ENCODE data around the gene GLIS2. TPM values are rescaled to one million over a fixed set of nuclear protein-coding genes. Genes with fewer than 3 reads are reported as not detected.

Gene GLIS2
- total and polyA plus RNA-seq, 2 of the 4 experiments (the other 2 are of a cell fraction): 0.36 to 8.4 TPM

- Histone ChIP-seq H3K56ac (ENCODE audit: extremely low read depth, insufficient read depth, low read length) (no peak overlapping the region), H2AK9ac (replicated peaks; ENCODE audit: low read depth, low read length, poor library complexity) (no peak overlapping the region), H3K4ac (ENCODE audit: low read depth, low read length) (no peak overlapping the region), H2AFZ (replicated peaks; ENCODE audit: low read length, poor library complexity) (no peak overlapping the region), H3K4me3 (ENCODE audit: insufficient read depth, low read depth, low read length) (no peak overlapping the region), H3K18ac (ENCODE audit: low read depth, low read length) (no peak overlapping the region), H3K23ac (ENCODE audit: low read depth, low read length) (no peak overlapping the region), H2BK15ac (ENCODE audit: low read depth, low read length) (no peak overlapping the region), H2AK5ac (ENCODE audit: low read depth, low read length) (no peak overlapping the region), H3K14ac (replicated peaks; ENCODE audit: low read depth, low read length) (no peak overlapping the region), H2BK5ac (ENCODE audit: low read depth, low read length, poor library complexity, severe bottlenecking) (no peak overlapping the region), H3K27ac (ENCODE audit: insufficient read depth, low read length) (no peak overlapping the region), H3K9me1 (ENCODE audit: insufficient read depth, low read length) (no peaks in the 10 kb centered on the region), H3K36me3 (ENCODE audit: control insufficient read depth, insufficient read depth, low read length) (peaks cover 44% of the 10 kb centered on the region), H3K9me3 (ENCODE audit: control insufficient read depth, insufficient read depth, low read length) (no peaks in the 10 kb centered on the region), H3K4me1 (ENCODE audit: control insufficient read depth, insufficient read depth, low read length) (peaks cover 7% of the 10 kb centered on the region; the same call in 1 of the 2 replicates), H2BK20ac (ENCODE audit: low read depth, low read length) (no peak overlapping the region), H3K27me3 (ENCODE audit: control insufficient read depth, insufficient read depth, low read length) (no peaks in the 10 kb centered on the region), H3K9ac (ENCODE audit: low read depth, low read length) (no peak overlapping the region), H2BK120ac (ENCODE audit: low read depth, low read length) (no peak overlapping the region), H3K4me2 (ENCODE audit: low read depth, low read length) (no peak overlapping the region), H4K20me1 (ENCODE audit: insufficient read depth, low read length) (peaks cover 47% of the 10 kb centered on the region), H4K91ac (ENCODE audit: insufficient read depth, low read depth, low read length) (no peak overlapping the region), H4K5ac (ENCODE audit: low read depth, low read length) (no peak overlapping the region), H3K79me1 (ENCODE audit: low read depth in 1 of 2, low read length in 2 of 2) (peaks cover 17 to 58% of the 10 kb centered on the region in 2 experiments), H4K8ac (ENCODE audit: low read depth in 2 of 2, low read length in 2 of 2) (no peak overlapping the region)
- 88% methylated on average over 7 of the region's 12 CpGs; no CpG with 5 or more reads in 1 of the 2 experiments for WGBS, 2 experiments (ENCODE audit: extremely low coverage in 2 of 2, insufficient read length in 1 of 2)
- TF ChIP-seq CHD1 (IDR thresholded peaks at IDR 0.05; ENCODE audit: low read depth, low read length) (no peak), RFX5 (IDR thresholded peaks at IDR 0.05; ENCODE audit: low read depth, low read length) (no peak), RAD21 (IDR thresholded peaks at IDR 0.05; ENCODE audit: low read length) (no peak), MAZ (IDR thresholded peaks at IDR 0.05; ENCODE audit: borderline replicate concordance, low read depth, low read length) (no peak), SMC3 (IDR thresholded peaks at IDR 0.05; ENCODE audit: low read depth, low read length) (no peak), RCOR1 (IDR thresholded peaks at IDR 0.05; ENCODE audit: insufficient replicate concordance, low read length) (no peak), MXI1 (IDR thresholded peaks at IDR 0.05; ENCODE audit: borderline replicate concordance, low read depth, low read length) (no peak), BHLHE40 (IDR thresholded peaks at IDR 0.05; ENCODE audit: low read depth, low read length) (no peak)
- TF ChIP-seq, protein P1, sequence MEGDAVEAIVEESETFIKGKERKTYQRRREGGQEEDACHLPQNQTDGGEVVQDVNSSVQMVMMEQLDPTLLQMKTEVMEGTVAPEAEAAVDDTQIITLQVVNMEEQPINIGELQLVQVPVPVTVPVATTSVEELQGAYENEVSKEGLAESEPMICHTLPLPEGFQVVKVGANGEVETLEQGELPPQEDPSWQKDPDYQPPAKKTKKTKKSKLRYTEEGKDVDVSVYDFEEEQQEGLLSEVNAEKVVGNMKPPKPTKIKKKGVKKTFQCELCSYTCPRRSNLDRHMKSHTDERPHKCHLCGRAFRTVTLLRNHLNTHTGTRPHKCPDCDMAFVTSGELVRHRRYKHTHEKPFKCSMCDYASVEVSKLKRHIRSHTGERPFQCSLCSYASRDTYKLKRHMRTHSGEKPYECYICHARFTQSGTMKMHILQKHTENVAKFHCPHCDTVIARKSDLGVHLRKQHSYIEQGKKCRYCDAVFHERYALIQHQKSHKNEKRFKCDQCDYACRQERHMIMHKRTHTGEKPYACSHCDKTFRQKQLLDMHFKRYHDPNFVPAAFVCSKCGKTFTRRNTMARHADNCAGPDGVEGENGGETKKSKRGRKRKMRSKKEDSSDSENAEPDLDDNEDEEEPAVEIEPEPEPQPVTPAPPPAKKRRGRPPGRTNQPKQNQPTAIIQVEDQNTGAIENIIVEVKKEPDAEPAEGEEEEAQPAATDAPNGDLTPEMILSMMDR (conservative IDR thresholded peaks at IDR 0.05; ENCODE audit: low read depth, low read length): no peak
- intact Hi-C loops (cut with micrococcal nuclease): no loop called here
- CTCF ChIA-PET: no interaction called here
- TSS peak; percentile 37 for BruUV-seq (replicated peaks)
- dilution Hi-C loops (cut with HindIII; ENCODE audit: low sequenced_read_pairs, unreplicated experiment): no loop called here
- POLR2A ChIA-PET (ENCODE audit: unreplicated experiment): no interaction called here
- no peak for ATAC-seq (ENCODE audit: low read depth)
- in situ Hi-C loops (cut with MboI; ENCODE audit: low sequenced_read_pairs): loop anchor here (10.0 kb wide), 1 partner anchor 353 kb away; no protein-coding TSS in a partner anchor
- DNase-seq: no peak
Measured at GRCh38 chr16:4337540-4338088, 21.7 kb downstream of the GLIS2 start.

Data from IMR-90 (cell line).